Measurements from ENCODE around the gene P2RX3.

DNA sequence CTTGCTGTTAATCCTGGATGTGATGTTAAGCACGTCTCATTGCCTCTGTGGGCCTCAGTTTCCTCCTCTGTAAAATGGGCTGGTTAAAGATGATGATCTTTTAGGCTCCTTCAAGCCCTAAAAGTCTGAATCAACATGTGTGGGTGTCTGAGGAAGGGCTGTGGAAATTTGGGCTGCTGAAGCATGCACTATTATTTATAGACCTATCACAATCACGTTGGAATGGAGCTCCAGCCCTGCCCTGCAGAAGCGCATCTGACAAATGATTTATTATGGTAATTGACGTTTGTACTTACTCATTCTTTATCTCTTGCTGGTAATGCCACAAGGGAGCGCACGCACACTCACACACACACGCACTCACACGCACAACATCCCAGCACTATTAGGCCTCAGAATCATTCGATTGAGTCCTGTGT is 20.4 kb downstream of the P2RX3 start:
- TF ChIP-seq EZH2 (IDR thresholded peaks at IDR 0.05; ENCODE audit: borderline replicate concordance, low read depth, low read length, severe bottlenecking) = no peak
- TF ChIP-seq, protein P1, sequence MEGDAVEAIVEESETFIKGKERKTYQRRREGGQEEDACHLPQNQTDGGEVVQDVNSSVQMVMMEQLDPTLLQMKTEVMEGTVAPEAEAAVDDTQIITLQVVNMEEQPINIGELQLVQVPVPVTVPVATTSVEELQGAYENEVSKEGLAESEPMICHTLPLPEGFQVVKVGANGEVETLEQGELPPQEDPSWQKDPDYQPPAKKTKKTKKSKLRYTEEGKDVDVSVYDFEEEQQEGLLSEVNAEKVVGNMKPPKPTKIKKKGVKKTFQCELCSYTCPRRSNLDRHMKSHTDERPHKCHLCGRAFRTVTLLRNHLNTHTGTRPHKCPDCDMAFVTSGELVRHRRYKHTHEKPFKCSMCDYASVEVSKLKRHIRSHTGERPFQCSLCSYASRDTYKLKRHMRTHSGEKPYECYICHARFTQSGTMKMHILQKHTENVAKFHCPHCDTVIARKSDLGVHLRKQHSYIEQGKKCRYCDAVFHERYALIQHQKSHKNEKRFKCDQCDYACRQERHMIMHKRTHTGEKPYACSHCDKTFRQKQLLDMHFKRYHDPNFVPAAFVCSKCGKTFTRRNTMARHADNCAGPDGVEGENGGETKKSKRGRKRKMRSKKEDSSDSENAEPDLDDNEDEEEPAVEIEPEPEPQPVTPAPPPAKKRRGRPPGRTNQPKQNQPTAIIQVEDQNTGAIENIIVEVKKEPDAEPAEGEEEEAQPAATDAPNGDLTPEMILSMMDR (IDR thresholded peaks at IDR 0.05; ENCODE audit: borderline replicate concordance, extremely low read depth, low read length, poor library complexity, severe bottlenecking) = no peak
